ENCODE measurements around the gene USP17L15.
"Not testable (repeated sequence)": the region's sequence is repeated elsewhere in the genome, so short reads cannot be mapped to it uniquely, and the experiment has no call there.

The USP17L15 gene

GRCh38 chr4:9234085-9234484 is at the start of gene USP17L15:
TSS of gene USP17L15 (plus strand) at chr4:9234385. CDS start at chr4:9234385, 0 bp downstream.
- H3K4me3 ChIP-seq; H3K36me3 ChIP-seq (ENCODE audit: insufficient read depth, low read length); H3K9ac ChIP-seq (ENCODE audit: insufficient read length); H3K27ac ChIP-seq; H3K9me3 ChIP-seq (ENCODE audit: low read depth, low read length); DNase-seq (ENCODE audit: low read depth, low spot score): not testable (repeated sequence)

GRCh38 chr4:9210357-9210756 is 23.8 kb upstream of the USP17L15 start, which contains the start of gene USP17L10:
TSS of gene USP17L10 (plus strand) at chr4:9210657. CDS start at chr4:9210657, 0 bp downstream.
- H3K27ac ChIP-seq; DNase-seq (ENCODE audit: low read depth, low spot score): not testable (repeated sequence)

GRCh38 chr4:9214701-9215100 is 19.5 kb upstream of the USP17L15 start:
- H3K4me3 ChIP-seq; H3K9me3 ChIP-seq (ENCODE audit: low read depth, low read length); H3K36me3 ChIP-seq (ENCODE audit: insufficient read depth, low read length): not testable (repeated sequence)

More at GRCh38 chr4:9210357-9210756, 23.8 kb upstream of the USP17L15 start, which contains the start of gene USP17L10:
- H3K9ac ChIP-seq (ENCODE audit: insufficient read length); H3K36me3 ChIP-seq (ENCODE audit: insufficient read depth, low read length); H3K9me3 ChIP-seq (ENCODE audit: low read depth, low read length); H3K4me3 ChIP-seq: not testable (repeated sequence)

GRCh38 chr4:9215105-9215504 is 19.1 kb upstream of the USP17L15 start, which contains the start of gene USP17L11:
TSS of gene USP17L11 (plus strand) at chr4:9215405. CDS start at chr4:9215405, 0 bp downstream.
- DNase-seq (ENCODE audit: low read depth, low spot score); H3K4me3 ChIP-seq; H3K36me3 ChIP-seq (ENCODE audit: insufficient read depth, low read length); H3K9ac ChIP-seq (ENCODE audit: insufficient read length); H3K27ac ChIP-seq; H3K9me3 ChIP-seq (ENCODE audit: low read depth, low read length): not testable (repeated sequence)

More at GRCh38 chr4:9214701-9215100, 19.5 kb upstream of the USP17L15 start:
- H3K9ac ChIP-seq (ENCODE audit: insufficient read length); H3K27ac ChIP-seq; DNase-seq (ENCODE audit: low read depth, low spot score): not testable (repeated sequence)

GRCh38 chr4:9219852-9220251 is 14.3 kb upstream of the USP17L15 start, which contains the start of gene USP17L12:
TSS of gene USP17L12 (plus strand) at chr4:9220152. CDS start at chr4:9220152, 0 bp downstream.
- not testable (repeated sequence) for H3K27ac ChIP-seq; DNase-seq (ENCODE audit: low read depth, low spot score); H3K9ac ChIP-seq (ENCODE audit: insufficient read length); H3K9me3 ChIP-seq (ENCODE audit: low read depth, low read length); H3K36me3 ChIP-seq (ENCODE audit: insufficient read depth, low read length); H3K4me3 ChIP-seq

- not testable (repeated sequence) for DNase-seq (ENCODE audit: low read depth, low spot score); H3K36me3 ChIP-seq (ENCODE audit: insufficient read depth, low read length); H3K27ac ChIP-seq; H3K4me3 ChIP-seq; H3K9me3 ChIP-seq (ENCODE audit: low read depth, low read length); H3K9ac ChIP-seq (ENCODE audit: insufficient read length)
Observed at GRCh38 chr4:9224596-9224995, 9.6 kb upstream of the USP17L15 start, which contains the start of gene USP17L13. TSS of gene USP17L13 (plus strand) at chr4:9224896. CDS start at chr4:9224896, 0 bp downstream.

- not testable (repeated sequence) for H3K27ac ChIP-seq; DNase-seq (ENCODE audit: low read depth, low spot score); H3K9ac ChIP-seq (ENCODE audit: insufficient read length); H3K36me3 ChIP-seq (ENCODE audit: insufficient read depth, low read length); H3K4me3 ChIP-seq; H3K9me3 ChIP-seq (ENCODE audit: low read depth, low read length)
Observed at GRCh38 chr4:9230249-9230648, 3.9 kb upstream of the USP17L15 start.

GRCh38 chr4:9238461-9238860 is 4.3 kb downstream of the USP17L15 start:
- H3K27ac ChIP-seq; H3K9me3 ChIP-seq (ENCODE audit: low read depth, low read length); H3K9ac ChIP-seq (ENCODE audit: insufficient read length); DNase-seq (ENCODE audit: low read depth, low spot score); H3K36me3 ChIP-seq (ENCODE audit: insufficient read depth, low read length); H3K4me3 ChIP-seq: not testable (repeated sequence)

GRCh38 chr4:9243579-9243978 is 9.4 kb downstream of the USP17L15 start, which contains the start of gene USP17L17:
TSS of gene USP17L17 (plus strand) at chr4:9243879. CDS start at chr4:9243879, 0 bp downstream.
- H3K27ac ChIP-seq; H3K9me3 ChIP-seq (ENCODE audit: low read depth, low read length); DNase-seq (ENCODE audit: low read depth, low spot score); H3K4me3 ChIP-seq; H3K36me3 ChIP-seq (ENCODE audit: insufficient read depth, low read length); H3K9ac ChIP-seq (ENCODE audit: insufficient read length): not testable (repeated sequence)

- H3K9me3 ChIP-seq (ENCODE audit: low read depth, low read length); H3K4me3 ChIP-seq; DNase-seq (ENCODE audit: low read depth, low spot score); H3K36me3 ChIP-seq (ENCODE audit: insufficient read depth, low read length); H3K27ac ChIP-seq; H3K9ac ChIP-seq (ENCODE audit: insufficient read length): not testable (repeated sequence)
Observed at GRCh38 chr4:9247953-9248680, 13.9 kb downstream of the USP17L15 start, which contains the start of gene USP17L18. TSS of gene USP17L18 (plus strand) at chr4:9248630. CDS start at chr4:9248630, 0 bp downstream.

GRCh38 chr4:9253078-9253477 is 18.9 kb downstream of the USP17L15 start, which contains the start of gene USP17L19:
TSS of gene USP17L19 (plus strand) at chr4:9253378. CDS start at chr4:9253378, 0 bp downstream.
- H3K4me3 ChIP-seq; DNase-seq (ENCODE audit: low read depth, low spot score); H3K9ac ChIP-seq (ENCODE audit: insufficient read length); H3K9me3 ChIP-seq (ENCODE audit: low read depth, low read length); H3K27ac ChIP-seq; H3K36me3 ChIP-seq (ENCODE audit: insufficient read depth, low read length): not testable (repeated sequence)

GRCh38 chr4:9257824-9258223 is 23.6 kb downstream of the USP17L15 start, which contains the start of gene USP17L20:
TSS of gene USP17L20 (plus strand) at chr4:9258124. CDS start at chr4:9258124, 0 bp downstream.
- H3K9ac ChIP-seq (ENCODE audit: insufficient read length); H3K9me3 ChIP-seq (ENCODE audit: low read depth, low read length); H3K36me3 ChIP-seq (ENCODE audit: insufficient read depth, low read length); DNase-seq (ENCODE audit: low read depth, low spot score); H3K27ac ChIP-seq; H3K4me3 ChIP-seq: not testable (repeated sequence)

- not testable (repeated sequence) for H3K9ac ChIP-seq (ENCODE audit: insufficient read length); H3K27ac ChIP-seq; H3K4me3 ChIP-seq; H3K9me3 ChIP-seq (ENCODE audit: low read depth, low read length); DNase-seq (ENCODE audit: low read depth, low spot score); H3K36me3 ChIP-seq (ENCODE audit: insufficient read depth, low read length)
Observed at GRCh38 chr4:9262572-9262971, 28.4 kb downstream of the USP17L15 start, which contains the start of gene USP17L21. TSS of gene USP17L21 (plus strand) at chr4:9262872. CDS start at chr4:9262872, 0 bp downstream.

GRCh38 chr4:9267319-9267718 is 33.1 kb downstream of the USP17L15 start, which contains the start of gene USP17L22:
TSS of gene USP17L22 (plus strand) at chr4:9267619. CDS start at chr4:9267619, 0 bp downstream.
- not testable (repeated sequence) for DNase-seq (ENCODE audit: low read depth, low spot score); H3K27ac ChIP-seq; H3K36me3 ChIP-seq (ENCODE audit: insufficient read depth, low read length); H3K9ac ChIP-seq (ENCODE audit: insufficient read length); H3K4me3 ChIP-seq; H3K9me3 ChIP-seq (ENCODE audit: low read depth, low read length)

Measured in SK-N-MC (cell line).